ENCODE results near the gene LENG8. TPM values are rescaled to one million over a fixed set of nuclear protein-coding genes. Genes with fewer than 3 reads are reported as not detected.

LENG8 gene
- total RNA-seq, 1 experiment from 2014 or later: 25.6 TPM

GRCh38 chr19:54429545-54430227 is 19.3 kb upstream of the LENG8 start:
- no peaks in the 10 kb centered on the region for H3K4me1 ChIP-seq
- H3K36me3 ChIP-seq: no peaks in the 10 kb centered on the region
- DNase-seq: no peak
- no peaks in the 10 kb centered on the region for H3K9me3 ChIP-seq (replicated peaks)
- H3K27ac ChIP-seq: no peak overlapping the region
- H3K27me3 ChIP-seq: peaks cover 7% of the 10 kb centered on the region; the same call in 1 of the 2 replicates
- H3K4me3 ChIP-seq: no peak overlapping the region

DNA sequence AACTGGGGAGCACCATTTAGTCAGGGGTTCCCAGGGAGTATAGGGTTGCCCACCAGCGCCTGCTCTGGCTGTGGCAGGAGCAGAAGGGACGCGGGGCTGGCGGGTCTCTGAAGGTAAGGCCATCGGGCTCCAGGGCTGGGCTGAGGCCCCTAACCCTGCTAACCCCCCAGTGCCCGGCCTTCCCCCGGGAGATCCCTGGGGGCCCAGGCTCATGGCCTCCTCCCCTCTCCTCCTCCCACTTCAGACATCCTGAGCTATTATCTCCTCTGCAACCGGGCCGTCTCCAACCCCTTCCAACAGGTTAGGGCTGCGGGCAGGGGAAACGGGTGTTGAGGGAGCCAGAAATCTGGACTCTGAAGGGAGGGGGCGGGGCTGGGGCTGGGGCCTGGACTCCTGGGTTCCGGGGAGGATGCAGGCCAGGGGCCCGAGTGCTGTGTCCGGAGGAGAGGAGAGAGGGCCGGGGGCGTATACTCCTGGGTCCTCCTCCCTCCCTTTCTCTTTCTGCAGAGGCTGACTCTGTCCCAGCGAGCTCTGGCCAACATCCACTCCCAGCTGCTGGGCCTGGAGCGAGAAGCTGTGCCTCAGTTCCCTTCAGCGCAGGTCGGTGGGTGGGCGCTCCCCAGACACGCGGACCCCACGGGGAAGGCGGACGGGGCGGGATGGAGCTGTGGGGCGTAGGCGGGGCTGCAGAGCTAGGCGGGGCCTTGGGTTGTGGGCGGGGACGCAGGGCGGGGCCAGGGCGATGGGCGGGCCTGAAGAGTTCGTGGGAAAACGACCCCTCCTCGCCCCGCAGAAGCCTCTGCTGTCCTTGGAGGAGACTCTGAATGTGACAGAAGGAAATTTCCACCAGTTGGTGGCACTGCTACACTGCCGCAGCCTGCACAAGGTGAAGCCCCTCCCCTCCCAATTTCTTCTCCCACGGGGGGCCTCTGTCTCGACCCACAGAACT is 18.4 kb upstream of the LENG8 start:
- no peak overlapping the region for H3K4me3 ChIP-seq
- no peaks in the 10 kb centered on the region for H3K36me3 ChIP-seq
- no peaks in the 10 kb centered on the region for H3K9me3 ChIP-seq (replicated peaks)
- H3K27ac ChIP-seq: no peak overlapping the region
- H3K27me3 ChIP-seq: peaks cover 7% of the 10 kb centered on the region; the same call in 1 of the 2 replicates
- H3K4me1 ChIP-seq: no peaks in the 10 kb centered on the region
- peak; percentile 37 to 52 for DNase-seq

DNA sequence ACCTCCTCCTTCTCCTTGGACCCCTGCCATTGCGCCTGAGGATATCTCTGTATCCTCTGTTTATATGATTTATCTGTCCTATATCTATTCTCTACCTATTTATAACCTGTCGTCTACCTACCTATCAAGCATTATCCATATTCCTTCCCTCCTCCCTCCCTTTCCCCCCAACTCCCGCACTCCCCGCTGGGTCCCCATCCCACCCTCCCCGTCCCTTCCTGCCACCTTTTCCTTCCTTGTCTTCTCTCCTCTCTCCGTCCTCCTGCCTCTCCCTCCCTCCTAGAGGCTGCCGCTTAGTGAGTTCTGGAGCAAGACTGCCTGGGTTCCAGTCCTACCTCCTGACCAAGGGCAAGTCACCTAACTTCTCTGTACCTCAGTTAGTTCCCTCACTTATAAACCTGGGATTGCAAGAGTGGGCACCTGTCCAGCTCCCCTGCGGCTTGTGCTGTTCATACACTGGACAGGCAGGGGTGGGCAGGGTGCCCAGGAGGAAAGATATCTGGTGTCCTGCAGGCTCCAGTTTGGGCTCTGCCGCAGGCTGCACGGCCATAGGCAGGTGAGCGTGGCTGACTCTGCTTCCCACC is 17.7 kb upstream of the LENG8 start:
- Histone ChIP-seq H3K27me3 (peaks cover 7% of the 10 kb centered on the region; the same call in 1 of the 2 replicates), H3K9me3 (replicated peaks) (no peaks in the 10 kb centered on the region), H3K36me3 (no peaks in the 10 kb centered on the region), H3K4me1 (no peaks in the 10 kb centered on the region), H3K4me3 (no peak overlapping the region), H3K27ac (no peak overlapping the region)
- peak in 1 of 2 experiments; percentile 28 for DNase-seq

GRCh38 chr19:54432144-54432738 is 16.8 kb upstream of the LENG8 start:
- Histone ChIP-seq H3K36me3 (no peaks in the 10 kb centered on the region), H3K27ac (no peak overlapping the region), H3K4me1 (no peaks in the 10 kb centered on the region), H3K4me3 (no peak overlapping the region), H3K27me3 (peaks cover 7% of the 10 kb centered on the region; the same call in 1 of the 2 replicates), H3K9me3 (replicated peaks) (no peaks in the 10 kb centered on the region)
- no peak for DNase-seq

GRCh38 chr19:54433697-54434096 is 15.3 kb upstream of the LENG8 start:
- Histone ChIP-seq H3K27me3 (peaks cover 7% of the 10 kb centered on the region; the same call in 1 of the 2 replicates), H3K36me3 (no peaks in the 10 kb centered on the region), H3K4me3 (no peak overlapping the region), H3K4me1 (no peaks in the 10 kb centered on the region), H3K27ac (no peak overlapping the region), H3K9me3 (replicated peaks) (no peaks in the 10 kb centered on the region)
- DNase-seq: no peak

- H3K36me3 ChIP-seq: no peaks in the 10 kb centered on the region; the same call in 1 of the 2 replicates
- H3K4me3 ChIP-seq: no peak overlapping the region
- H3K27me3 ChIP-seq: peaks cover 7% of the 10 kb centered on the region; the same call in 1 of the 2 replicates
- no peak for DNase-seq
- no peaks in the 10 kb centered on the region for H3K9me3 ChIP-seq (replicated peaks)
- no peak overlapping the region for H3K27ac ChIP-seq
- no peaks in the 10 kb centered on the region for H3K4me1 ChIP-seq
These were observed 14.7 kb upstream of the LENG8 start for GRCh38 chr19:54434112-54434872.

GRCh38 chr19:54434873-54435214 is 14.2 kb upstream of the LENG8 start:
- no peaks in the 10 kb centered on the region for H3K4me1 ChIP-seq
- peaks cover 5% of the 10 kb centered on the region; the same call in 1 of the 2 replicates for H3K27me3 ChIP-seq
- no peak overlapping the region for H3K27ac ChIP-seq
- DNase-seq: no peak
- no peaks in the 10 kb centered on the region; the same call in 1 of the 2 replicates for H3K36me3 ChIP-seq
- H3K9me3 ChIP-seq (replicated peaks): no peaks in the 10 kb centered on the region
- H3K4me3 ChIP-seq: no peak overlapping the region

DNA sequence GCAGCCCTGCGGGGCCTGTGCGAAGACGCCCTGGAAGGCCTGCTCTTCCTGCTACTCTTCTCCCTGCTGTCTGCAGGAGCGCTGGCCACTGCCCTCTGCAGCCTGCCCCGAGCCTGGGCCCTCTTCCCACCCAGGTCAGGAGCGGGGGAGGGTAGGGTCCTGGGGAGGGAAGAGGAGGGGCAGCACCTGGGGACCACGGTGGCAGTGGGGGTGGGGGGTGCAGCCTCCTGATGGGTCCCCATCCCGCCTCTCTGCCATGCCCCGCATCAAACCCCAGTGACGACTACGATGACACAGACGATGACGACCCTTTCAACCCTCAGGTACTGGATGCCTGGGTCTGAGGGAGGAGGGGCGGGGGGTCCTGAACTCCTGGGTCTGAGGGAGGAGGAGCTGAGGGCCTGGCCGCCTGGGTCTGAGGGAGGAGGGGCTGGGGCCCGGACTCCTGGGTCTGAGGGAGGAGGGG is 13.4 kb upstream of the LENG8 start:
- no peak overlapping the region for H3K4me3 ChIP-seq
- DNase-seq: no peak
- H3K9me3 ChIP-seq (replicated peaks): no peaks in the 10 kb centered on the region
- H3K27ac ChIP-seq: no peak overlapping the region
- no peaks in the 10 kb centered on the region for H3K4me1 ChIP-seq
- H3K27me3 ChIP-seq: no peaks in the 10 kb centered on the region
- H3K36me3 ChIP-seq: no peaks in the 10 kb centered on the region; the same call in 1 of the 2 replicates

GRCh38 chr19:54436031-54436523 is 12.9 kb upstream of the LENG8 start:
- no peak overlapping the region for H3K4me3 ChIP-seq
- no peaks in the 10 kb centered on the region; the same call in 1 of the 2 replicates for H3K36me3 ChIP-seq
- H3K4me1 ChIP-seq: no peaks in the 10 kb centered on the region
- H3K9me3 ChIP-seq (replicated peaks): no peaks in the 10 kb centered on the region
- H3K27me3 ChIP-seq: no peaks in the 10 kb centered on the region
- no peak overlapping the region for H3K27ac ChIP-seq
- no peak for DNase-seq

DNA sequence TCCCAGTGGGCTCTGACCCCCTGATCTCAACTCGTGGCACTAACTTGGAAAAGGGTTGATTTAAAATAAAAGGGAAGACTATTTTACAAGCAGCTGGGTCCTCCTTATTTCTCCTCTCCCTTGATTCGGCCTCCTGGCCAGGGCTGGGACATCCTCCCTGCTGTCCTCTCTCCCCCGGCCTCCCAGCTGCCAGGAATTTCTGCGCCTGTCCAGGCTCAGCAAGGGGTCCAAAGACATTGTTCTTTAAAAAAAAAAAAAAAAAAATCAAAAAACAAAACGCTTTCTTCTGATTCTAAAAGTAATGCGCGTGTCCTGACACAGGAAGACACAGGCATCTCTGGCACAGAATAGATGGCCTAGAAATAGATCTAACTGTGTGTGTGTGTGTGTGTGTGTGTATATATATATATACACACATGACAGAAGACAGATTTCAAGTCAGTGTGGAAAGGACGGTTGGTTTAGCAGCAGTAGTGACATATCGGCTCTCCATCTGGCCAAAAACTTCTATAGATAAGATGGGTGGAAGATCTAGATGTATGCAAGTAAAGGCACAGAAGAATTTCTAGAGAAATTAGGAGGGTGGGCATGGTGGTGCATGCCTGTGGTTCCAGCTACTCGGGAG is 12.3 kb upstream of the LENG8 start:
- no peak for DNase-seq
- no peaks in the 10 kb centered on the region for H3K27me3 ChIP-seq
- no peaks in the 10 kb centered on the region; the same call in 1 of the 2 replicates for H3K36me3 ChIP-seq
- H3K27ac ChIP-seq: no peak overlapping the region
- H3K4me1 ChIP-seq: no peaks in the 10 kb centered on the region
- H3K9me3 ChIP-seq (replicated peaks): no peaks in the 10 kb centered on the region
- no peak overlapping the region for H3K4me3 ChIP-seq

GRCh38 chr19:54439174-54439851 is 9.7 kb upstream of the LENG8 start:
- Histone ChIP-seq H3K27ac (no peak overlapping the region), H3K36me3 (no peaks in the 10 kb centered on the region; the same call in none of the 2 replicates), H3K27me3 (no peaks in the 10 kb centered on the region), H3K4me1 (no peaks in the 10 kb centered on the region), H3K4me3 (no peak overlapping the region), H3K9me3 (replicated peaks) (no peaks in the 10 kb centered on the region)
- DNase-seq: peak in 1 of 2 experiments; percentile 42

GRCh38 chr19:54440641-54441040 is 8.4 kb upstream of the LENG8 start:
- Histone ChIP-seq H3K4me1 (no peaks in the 10 kb centered on the region), H3K9me3 (replicated peaks) (no peaks in the 10 kb centered on the region), H3K27me3 (no peaks in the 10 kb centered on the region), H3K27ac (no peak overlapping the region), H3K36me3 (peaks cover 3% of the 10 kb centered on the region), H3K4me3 (no peak overlapping the region)
- DNase-seq: no peak

DNA sequence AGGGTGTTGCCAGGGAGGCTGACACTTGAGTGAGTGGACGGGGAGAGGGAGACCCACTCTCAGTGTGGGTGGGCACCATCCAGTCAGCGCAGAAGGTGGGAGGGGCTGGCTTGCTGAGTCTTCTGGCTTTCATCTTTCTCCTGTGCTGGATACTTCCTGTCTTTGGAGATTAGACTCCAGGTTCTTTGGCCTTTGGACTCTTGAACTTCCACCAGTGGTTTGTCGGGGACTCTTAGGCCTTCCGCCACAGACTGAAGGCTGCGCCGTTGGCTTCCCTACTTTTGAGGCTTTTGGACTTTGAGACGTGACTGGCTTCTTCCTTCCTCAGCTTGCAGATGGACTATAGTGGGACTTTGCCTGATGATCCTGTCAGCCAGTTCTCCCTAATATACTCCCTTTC is 4.3 kb upstream of the LENG8 start:
- Histone ChIP-seq H3K4me1 (no peaks in the 10 kb centered on the region; the same call in 1 of the 2 replicates), H3K4me3 (no peak overlapping the region), H3K27me3 (no peaks in the 10 kb centered on the region), H3K36me3 (peaks cover 3% of the 10 kb centered on the region; the same call in 1 of the 2 replicates), H3K27ac (no peak overlapping the region), H3K9me3 (replicated peaks) (no peaks in the 10 kb centered on the region)
- DNase-seq: no peak
